22Rv1 (cell line): Measurements from ENCODE around the gene C2orf72.
"Not testable (repeated sequence)": the region's sequence is repeated elsewhere in the genome, so short reads cannot be mapped to it uniquely, and the experiment has no call there.

Source experiments
- H3K27ac ChIP-seq: fragments of 450-650 bp; 2 replicates; pipeline ENCODE4 v1.5.1; 2017
- CTCF ChIP-seq: fragments of 450-650 bp; IDR thresholded peaks from 2 replicates; pipeline ENCODE4 v1.5.1; 2017; ENCODE audit warnings: mild to moderate bottlenecking
- ZFX ChIP-seq: fragments of 450-650 bp; IDR thresholded peaks from 2 replicates; pipeline ENCODE4 v1.6.1; 2017; ENCODE audit warnings: antibody characterized with exemption, borderline replicate concordance

C2orf72 gene

GRCh38 chr2:231062776-231063175 is 25.5 kb downstream of the C2orf72 start:
- H3K27ac ChIP-seq: no peak overlapping the region
- TF ChIP-seq CTCF (no peak), ZFX (no peak)

- TF ChIP-seq ZFX (no peak), CTCF (no peak)
- H3K27ac ChIP-seq: no peak overlapping the region
Measured at GRCh38 chr2:231063347-231063746, 26.0 kb downstream of the C2orf72 start.

- TF ChIP-seq CTCF (no peak), ZFX (no peak)
- H3K27ac ChIP-seq: no peak overlapping the region
Measured at GRCh38 chr2:231065966-231066365, 28.6 kb downstream of the C2orf72 start.

- not testable (repeated sequence) for H3K27ac ChIP-seq
Measured at GRCh38 chr2:231067531-231067930, 30.2 kb downstream of the C2orf72 start.

- H3K27ac ChIP-seq: no peak overlapping the region
Measured at GRCh38 chr2:231068525-231069222, 31.4 kb downstream of the C2orf72 start.

GRCh38 chr2:231069379-231070054 is 32.2 kb downstream of the C2orf72 start:
- no peak for TF ChIP-seq ZFX
- no peak for TF ChIP-seq CTCF
- no peak overlapping the region for H3K27ac ChIP-seq

More at GRCh38 chr2:231068525-231069222, 31.4 kb downstream of the C2orf72 start:
- TF ChIP-seq CTCF (no peak), ZFX (no peak)

GRCh38 chr2:231084565-231084964 is 47.2 kb downstream of the C2orf72 start:
- no peak overlapping the region for H3K27ac ChIP-seq
- TF ChIP-seq CTCF: no peak
- no peak for TF ChIP-seq ZFX
